ENCODE data around the gene N4BP2L1. TPM values are rescaled to one million over a fixed set of nuclear protein-coding genes. Genes with fewer than 3 reads are reported as not detected.

Gene N4BP2L1
- total and polyA plus RNA-seq, 2 of the 8 experiments (the other 6 are each of a cell fraction or from before 2014, with no cell fraction given) = 1.3 to 3.1 TPM

DNA sequence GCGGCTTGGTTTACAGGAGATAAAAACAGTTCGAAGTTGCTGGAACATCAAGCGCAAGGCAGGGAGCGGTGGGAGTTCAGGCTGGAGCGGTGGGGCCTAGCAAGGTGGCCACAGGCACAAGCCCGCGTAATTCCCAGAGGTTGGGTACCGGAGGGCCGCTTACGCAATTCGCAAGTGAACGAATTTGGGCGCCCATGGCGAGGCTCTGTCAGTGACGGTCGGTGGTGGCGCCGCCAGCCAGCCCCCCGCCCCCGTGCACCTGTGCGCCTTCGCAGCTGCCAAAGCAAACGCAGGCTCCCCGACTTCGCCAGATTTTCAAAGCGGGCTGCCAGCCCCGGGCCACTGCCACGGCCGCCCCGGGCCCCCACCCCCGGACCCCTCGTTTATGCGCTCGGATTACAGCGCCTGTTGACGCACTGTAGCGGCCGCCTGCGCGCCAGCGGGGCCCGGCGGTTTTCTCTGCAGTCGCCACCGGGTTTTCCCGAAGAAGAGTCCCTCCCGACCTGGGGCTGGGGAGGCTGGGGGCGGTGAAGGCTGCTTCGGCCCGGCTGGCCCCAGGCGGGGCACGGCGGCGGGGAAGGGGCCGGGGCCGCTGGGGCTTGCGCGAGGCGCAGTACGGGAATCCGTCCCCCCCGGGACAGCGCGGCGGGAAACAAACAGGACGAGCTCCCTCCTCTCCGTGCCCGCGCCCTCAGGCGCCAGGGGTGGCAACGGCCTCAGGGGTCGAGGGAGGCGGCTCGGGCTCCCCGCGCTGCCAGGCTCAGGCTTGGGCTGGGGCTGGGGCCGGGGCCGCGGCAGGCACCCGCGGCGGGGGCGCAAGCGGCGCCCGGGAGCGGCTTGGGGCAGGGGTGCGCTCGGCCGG, 709 bp downstream of the N4BP2L1 start (continued):
- TF ChIP-seq, protein P1, sequence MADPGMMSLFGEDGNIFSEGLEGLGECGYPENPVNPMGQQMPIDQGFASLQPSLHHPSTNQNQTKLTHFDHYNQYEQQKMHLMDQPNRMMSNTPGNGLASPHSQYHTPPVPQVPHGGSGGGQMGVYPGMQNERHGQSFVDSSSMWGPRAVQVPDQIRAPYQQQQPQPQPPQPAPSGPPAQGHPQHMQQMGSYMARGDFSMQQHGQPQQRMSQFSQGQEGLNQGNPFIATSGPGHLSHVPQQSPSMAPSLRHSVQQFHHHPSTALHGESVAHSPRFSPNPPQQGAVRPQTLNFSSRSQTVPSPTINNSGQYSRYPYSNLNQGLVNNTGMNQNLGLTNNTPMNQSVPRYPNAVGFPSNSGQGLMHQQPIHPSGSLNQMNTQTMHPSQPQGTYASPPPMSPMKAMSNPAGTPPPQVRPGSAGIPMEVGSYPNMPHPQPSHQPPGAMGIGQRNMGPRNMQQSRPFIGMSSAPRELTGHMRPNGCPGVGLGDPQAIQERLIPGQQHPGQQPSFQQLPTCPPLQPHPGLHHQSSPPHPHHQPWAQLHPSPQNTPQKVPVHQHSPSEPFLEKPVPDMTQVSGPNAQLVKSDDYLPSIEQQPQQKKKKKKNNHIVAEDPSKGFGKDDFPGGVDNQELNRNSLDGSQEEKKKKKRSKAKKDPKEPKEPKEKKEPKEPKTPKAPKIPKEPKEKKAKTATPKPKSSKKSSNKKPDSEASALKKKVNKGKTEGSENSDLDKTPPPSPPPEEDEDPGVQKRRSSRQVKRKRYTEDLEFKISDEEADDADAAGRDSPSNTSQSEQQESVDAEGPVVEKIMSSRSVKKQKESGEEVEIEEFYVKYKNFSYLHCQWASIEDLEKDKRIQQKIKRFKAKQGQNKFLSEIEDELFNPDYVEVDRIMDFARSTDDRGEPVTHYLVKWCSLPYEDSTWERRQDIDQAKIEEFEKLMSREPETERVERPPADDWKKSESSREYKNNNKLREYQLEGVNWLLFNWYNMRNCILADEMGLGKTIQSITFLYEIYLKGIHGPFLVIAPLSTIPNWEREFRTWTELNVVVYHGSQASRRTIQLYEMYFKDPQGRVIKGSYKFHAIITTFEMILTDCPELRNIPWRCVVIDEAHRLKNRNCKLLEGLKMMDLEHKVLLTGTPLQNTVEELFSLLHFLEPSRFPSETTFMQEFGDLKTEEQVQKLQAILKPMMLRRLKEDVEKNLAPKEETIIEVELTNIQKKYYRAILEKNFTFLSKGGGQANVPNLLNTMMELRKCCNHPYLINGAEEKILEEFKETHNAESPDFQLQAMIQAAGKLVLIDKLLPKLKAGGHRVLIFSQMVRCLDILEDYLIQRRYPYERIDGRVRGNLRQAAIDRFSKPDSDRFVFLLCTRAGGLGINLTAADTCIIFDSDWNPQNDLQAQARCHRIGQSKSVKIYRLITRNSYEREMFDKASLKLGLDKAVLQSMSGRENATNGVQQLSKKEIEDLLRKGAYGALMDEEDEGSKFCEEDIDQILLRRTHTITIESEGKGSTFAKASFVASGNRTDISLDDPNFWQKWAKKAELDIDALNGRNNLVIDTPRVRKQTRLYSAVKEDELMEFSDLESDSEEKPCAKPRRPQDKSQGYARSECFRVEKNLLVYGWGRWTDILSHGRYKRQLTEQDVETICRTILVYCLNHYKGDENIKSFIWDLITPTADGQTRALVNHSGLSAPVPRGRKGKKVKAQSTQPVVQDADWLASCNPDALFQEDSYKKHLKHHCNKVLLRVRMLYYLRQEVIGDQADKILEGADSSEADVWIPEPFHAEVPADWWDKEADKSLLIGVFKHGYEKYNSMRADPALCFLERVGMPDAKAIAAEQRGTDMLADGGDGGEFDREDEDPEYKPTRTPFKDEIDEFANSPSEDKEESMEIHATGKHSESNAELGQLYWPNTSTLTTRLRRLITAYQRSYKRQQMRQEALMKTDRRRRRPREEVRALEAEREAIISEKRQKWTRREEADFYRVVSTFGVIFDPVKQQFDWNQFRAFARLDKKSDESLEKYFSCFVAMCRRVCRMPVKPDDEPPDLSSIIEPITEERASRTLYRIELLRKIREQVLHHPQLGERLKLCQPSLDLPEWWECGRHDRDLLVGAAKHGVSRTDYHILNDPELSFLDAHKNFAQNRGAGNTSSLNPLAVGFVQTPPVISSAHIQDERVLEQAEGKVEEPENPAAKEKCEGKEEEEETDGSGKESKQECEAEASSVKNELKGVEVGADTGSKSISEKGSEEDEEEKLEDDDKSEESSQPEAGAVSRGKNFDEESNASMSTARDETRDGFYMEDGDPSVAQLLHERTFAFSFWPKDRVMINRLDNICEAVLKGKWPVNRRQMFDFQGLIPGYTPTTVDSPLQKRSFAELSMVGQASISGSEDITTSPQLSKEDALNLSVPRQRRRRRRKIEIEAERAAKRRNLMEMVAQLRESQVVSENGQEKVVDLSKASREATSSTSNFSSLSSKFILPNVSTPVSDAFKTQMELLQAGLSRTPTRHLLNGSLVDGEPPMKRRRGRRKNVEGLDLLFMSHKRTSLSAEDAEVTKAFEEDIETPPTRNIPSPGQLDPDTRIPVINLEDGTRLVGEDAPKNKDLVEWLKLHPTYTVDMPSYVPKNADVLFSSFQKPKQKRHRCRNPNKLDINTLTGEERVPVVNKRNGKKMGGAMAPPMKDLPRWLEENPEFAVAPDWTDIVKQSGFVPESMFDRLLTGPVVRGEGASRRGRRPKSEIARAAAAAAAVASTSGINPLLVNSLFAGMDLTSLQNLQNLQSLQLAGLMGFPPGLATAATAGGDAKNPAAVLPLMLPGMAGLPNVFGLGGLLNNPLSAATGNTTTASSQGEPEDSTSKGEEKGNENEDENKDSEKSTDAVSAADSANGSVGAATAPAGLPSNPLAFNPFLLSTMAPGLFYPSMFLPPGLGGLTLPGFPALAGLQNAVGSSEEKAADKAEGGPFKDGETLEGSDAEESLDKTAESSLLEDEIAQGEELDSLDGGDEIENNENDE (IDR thresholded peaks at IDR 0.05; ENCODE audit: insufficient replicate concordance, low read length) = no peak
- TF ChIP-seq, protein P2, sequence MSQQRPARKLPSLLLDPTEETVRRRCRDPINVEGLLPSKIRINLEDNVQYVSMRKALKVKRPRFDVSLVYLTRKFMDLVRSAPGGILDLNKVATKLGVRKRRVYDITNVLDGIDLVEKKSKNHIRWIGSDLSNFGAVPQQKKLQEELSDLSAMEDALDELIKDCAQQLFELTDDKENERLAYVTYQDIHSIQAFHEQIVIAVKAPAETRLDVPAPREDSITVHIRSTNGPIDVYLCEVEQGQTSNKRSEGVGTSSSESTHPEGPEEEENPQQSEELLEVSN (IDR thresholded peaks at IDR 0.05) = peak; percentile 30; the same call in 1 of the 2 replicates
- TF ChIP-seq SUZ12 (IDR thresholded peaks at IDR 0.05; ENCODE audit: low read length) = 0 out of 2 replicates have a peak, but pooled peaks have one; percentile 28
- TF ChIP-seq, protein P3, sequence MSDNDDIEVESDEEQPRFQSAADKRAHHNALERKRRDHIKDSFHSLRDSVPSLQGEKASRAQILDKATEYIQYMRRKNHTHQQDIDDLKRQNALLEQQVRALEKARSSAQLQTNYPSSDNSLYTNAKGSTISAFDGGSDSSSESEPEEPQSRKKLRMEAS (IDR thresholded peaks at IDR 0.05) = peak; percentile 51
- peak; percentile 39; the same call in 1 of the 2 replicates for TF ChIP-seq TAF1 (IDR thresholded peaks at IDR 0.05; ENCODE audit: low read depth, low read length)
- peak; percentile 68 for TF ChIP-seq KDM4A (IDR thresholded peaks at IDR 0.05; ENCODE audit: low read depth, low read length, severe bottlenecking)
- peak; percentile 82 for TF ChIP-seq CREB1 (IDR thresholded peaks at IDR 0.05)

Measured in H1 (cell line).